Measurements from ENCODE around the gene ZBTB7A. TPM values are rescaled to one million over a fixed set of nuclear protein-coding genes. Genes with fewer than 3 reads are reported as not detected.

ZBTB7A gene
- total RNA-seq, 1 donor from 2014 or later = 15.7 TPM

- no peaks in the 10 kb centered on the region for H3K27me3 Mint-ChIP-seq (ENCODE audit: low read depth)
- no peaks in the 10 kb centered on the region for H3K4me1 Mint-ChIP-seq
- H3K27ac Mint-ChIP-seq (ENCODE audit: unreplicated experiment) = no peak overlapping the region
- no peak for TF ChIP-seq CTCF (conservative IDR thresholded peaks at IDR 0.05)
- no peak for DNase-seq (ENCODE audit: low read depth, low spot score)
- H3K9me3 Mint-ChIP-seq = no peaks in the 10 kb centered on the region
- no peak overlapping the region for H3K4me3 Mint-ChIP-seq
- peaks cover 6% of the 10 kb centered on the region for H3K36me3 Mint-ChIP-seq (ENCODE audit: low read depth)
Measured at GRCh38 chr19:4037301-4037949, 29.3 kb downstream of the ZBTB7A start.

- Mint-ChIP-seq H3K9me3 (no peaks in the 10 kb centered on the region), H3K36me3 (ENCODE audit: low read depth) (peaks cover 6% of the 10 kb centered on the region), H3K4me3 (no peak overlapping the region), H3K27ac (ENCODE audit: unreplicated experiment) (no peak overlapping the region), H3K27me3 (ENCODE audit: low read depth) (no peaks in the 10 kb centered on the region), H3K4me1 (no peaks in the 10 kb centered on the region)
- DNase-seq (ENCODE audit: low read depth, low spot score) = no peak
- TF ChIP-seq CTCF (conservative IDR thresholded peaks at IDR 0.05) = no peak
Measured at GRCh38 chr19:4036576-4037300, 30.0 kb downstream of the ZBTB7A start.

GRCh38 chr19:4035582-4035981 lies 31.1 kb downstream of the ZBTB7A start:
- Mint-ChIP-seq H3K27me3 (ENCODE audit: low read depth) (no peaks in the 10 kb centered on the region), H3K4me3 (no peak overlapping the region), H3K4me1 (no peaks in the 10 kb centered on the region), H3K36me3 (ENCODE audit: low read depth) (peaks cover 6% of the 10 kb centered on the region), H3K27ac (ENCODE audit: unreplicated experiment) (no peak overlapping the region), H3K9me3 (no peaks in the 10 kb centered on the region)
- DNase-seq (ENCODE audit: low read depth, low spot score) = no peak
- no peak for TF ChIP-seq CTCF (conservative IDR thresholded peaks at IDR 0.05)

- Mint-ChIP-seq H3K9me3 (no peaks in the 10 kb centered on the region), H3K27me3 (ENCODE audit: low read depth) (no peaks in the 10 kb centered on the region), H3K27ac (ENCODE audit: unreplicated experiment) (peak overlapping the region; percentile 28), H3K36me3 (ENCODE audit: low read depth) (peaks cover 3% of the 10 kb centered on the region), H3K4me3 (no peak overlapping the region), H3K4me1 (no peaks in the 10 kb centered on the region)
- no peak for TF ChIP-seq CTCF (conservative IDR thresholded peaks at IDR 0.05)
- DNase-seq (ENCODE audit: low read depth, low spot score) = no peak
Measured at GRCh38 chr19:4035018-4035566, 31.6 kb downstream of the ZBTB7A start.

- Mint-ChIP-seq H3K36me3 (ENCODE audit: low read depth) (peaks cover 3% of the 10 kb centered on the region), H3K27me3 (ENCODE audit: low read depth) (no peaks in the 10 kb centered on the region), H3K4me3 (no peak overlapping the region), H3K27ac (ENCODE audit: unreplicated experiment) (peak overlapping the region; percentile 28), H3K4me1 (no peaks in the 10 kb centered on the region), H3K9me3 (no peaks in the 10 kb centered on the region)
- TF ChIP-seq CTCF (conservative IDR thresholded peaks at IDR 0.05) = no peak
- no peak for DNase-seq (ENCODE audit: low read depth, low spot score)
Measured at GRCh38 chr19:4034048-4035017, 32.4 kb downstream of the ZBTB7A start.

All from neural crest cell (in vitro differentiated cells).